Neural cell (in vitro differentiated cells): ENCODE measurements around the gene COPS7A.

Experiments used
- EP300 ChIP-seq: fragments of 450-650 bp; conservative IDR thresholded peaks from 2 replicates; pipeline ENCODE4 v1.6.1; 2014; ENCODE audit warnings: antibody characterized with exemption, mild to moderate bottlenecking, moderate library complexity; ENCODE audit not compliant: poor library complexity, severe bottlenecking
- EZH2 ChIP-seq: fragments of 200-600, 300-800 bp; shearing (Covaris generic), sonication (generic); IDR thresholded peaks from 2 replicates; pipeline ENCODE4 v1.6.1; 2014; ENCODE audit warnings: antibody characterized with exemption, low read length, borderline replicate concordance, mild to moderate bottlenecking; ENCODE audit not compliant: insufficient read depth, poor library complexity, severe bottlenecking
- MXI1 ChIP-seq: fragments of 450-650 bp; conservative IDR thresholded peaks from 2 replicates; pipeline ENCODE4 v1.6.1; 2014; ENCODE audit warnings: antibody characterized with exemption, mild to moderate bottlenecking; ENCODE audit not compliant: poor library complexity, severe bottlenecking
- POLR2AphosphoS5 ChIP-seq: IDR thresholded peaks from 2 replicates; pipeline ENCODE4 v1.6.1; 2012
- RAD21 ChIP-seq: fragments of 450-650 bp; conservative IDR thresholded peaks from 2 replicates; pipeline ENCODE4 v1.6.1; 2014; ENCODE audit warnings: antibody characterized with exemption, mild to moderate bottlenecking, moderate library complexity
- REST ChIP-seq: IDR thresholded peaks from 2 replicates; pipeline ENCODE4 v1.6.1; 2012; ENCODE audit warnings: borderline replicate concordance
- SMC3 ChIP-seq: fragments of 450-650 bp; conservative IDR thresholded peaks from 2 replicates; pipeline ENCODE4 v1.6.1; 2014; ENCODE audit warnings: antibody characterized with exemption, mild to moderate bottlenecking, moderate library complexity; ENCODE audit not compliant: poor library complexity
- TAF1 ChIP-seq: IDR thresholded peaks from 2 replicates; pipeline ENCODE4 v1.6.1; 2012; ENCODE audit warnings: low read depth
- TF ChIP-seq, protein P1 (sequence below): fragments of 450-650 bp; IDR thresholded peaks from 2 replicates; pipeline ENCODE4 v1.5.1; 2014; ENCODE audit warnings: antibody characterized with exemption, mild to moderate bottlenecking, moderate library complexity; ENCODE audit not compliant: poor library complexity, severe bottlenecking

DNA sequence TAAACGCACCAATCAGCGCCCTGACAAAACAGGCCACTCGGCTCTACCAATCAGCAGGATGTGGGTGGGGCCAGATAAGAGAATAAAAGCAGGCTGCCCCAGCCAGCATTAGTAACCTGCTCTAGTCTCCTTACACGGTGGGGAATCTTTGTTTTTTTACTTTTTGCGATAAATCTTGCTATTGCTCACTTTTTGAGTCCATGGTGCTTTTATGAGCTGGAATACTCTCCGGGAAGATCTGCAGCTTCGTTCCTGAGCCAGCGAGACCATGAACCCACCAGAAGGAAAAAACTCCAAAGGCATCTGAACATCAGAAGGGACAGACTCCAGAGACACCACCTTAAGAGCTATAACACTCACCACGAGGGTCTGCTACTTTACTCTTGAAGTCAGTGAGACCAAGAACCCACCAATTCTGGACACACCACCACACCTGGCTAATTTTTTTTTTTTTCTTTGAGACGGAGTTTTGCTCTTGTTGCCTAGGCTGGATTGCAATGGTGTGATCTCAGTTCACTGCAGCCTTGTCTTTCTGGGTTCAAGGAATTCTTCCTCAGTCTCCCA lies 6.9 kb upstream of the COPS7A start:
- TF ChIP-seq MXI1 (no peak), EP300 (no peak), SMC3 (no peak), RAD21 (no peak), TAF1 (no peak), POLR2AphosphoS5 (no peak), EZH2 (no peak), REST (no peak)
- TF ChIP-seq, protein P1, sequence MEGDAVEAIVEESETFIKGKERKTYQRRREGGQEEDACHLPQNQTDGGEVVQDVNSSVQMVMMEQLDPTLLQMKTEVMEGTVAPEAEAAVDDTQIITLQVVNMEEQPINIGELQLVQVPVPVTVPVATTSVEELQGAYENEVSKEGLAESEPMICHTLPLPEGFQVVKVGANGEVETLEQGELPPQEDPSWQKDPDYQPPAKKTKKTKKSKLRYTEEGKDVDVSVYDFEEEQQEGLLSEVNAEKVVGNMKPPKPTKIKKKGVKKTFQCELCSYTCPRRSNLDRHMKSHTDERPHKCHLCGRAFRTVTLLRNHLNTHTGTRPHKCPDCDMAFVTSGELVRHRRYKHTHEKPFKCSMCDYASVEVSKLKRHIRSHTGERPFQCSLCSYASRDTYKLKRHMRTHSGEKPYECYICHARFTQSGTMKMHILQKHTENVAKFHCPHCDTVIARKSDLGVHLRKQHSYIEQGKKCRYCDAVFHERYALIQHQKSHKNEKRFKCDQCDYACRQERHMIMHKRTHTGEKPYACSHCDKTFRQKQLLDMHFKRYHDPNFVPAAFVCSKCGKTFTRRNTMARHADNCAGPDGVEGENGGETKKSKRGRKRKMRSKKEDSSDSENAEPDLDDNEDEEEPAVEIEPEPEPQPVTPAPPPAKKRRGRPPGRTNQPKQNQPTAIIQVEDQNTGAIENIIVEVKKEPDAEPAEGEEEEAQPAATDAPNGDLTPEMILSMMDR, result no peak
